ENCODE measurements around the gene DPYSL4.
"Not testable (repeated sequence)": the region's sequence is repeated elsewhere in the genome, so short reads cannot be mapped to it uniquely, and the experiment has no call there.

The DPYSL4 gene

GRCh38 chr10:132207536-132208461 lies 21.1 kb downstream of the DPYSL4 start:
- DNase-seq (ENCODE audit: low read depth): no peak

GRCh38 chr10:132208462-132209050 lies 21.8 kb downstream of the DPYSL4 start:
- no peak for DNase-seq (ENCODE audit: low read depth)

GRCh38 chr10:132209130-132209529 lies 22.4 kb downstream of the DPYSL4 start:
- DNase-seq (ENCODE audit: low read depth): no peak

GRCh38 chr10:132209978-132210530 lies 23.3 kb downstream of the DPYSL4 start:
- DNase-seq (ENCODE audit: low read depth): no peak

GRCh38 chr10:132210766-132211165 lies 24.0 kb downstream of the DPYSL4 start:
- no peak for DNase-seq (ENCODE audit: low read depth)

- no peak for DNase-seq (ENCODE audit: low read depth)
These were observed 24.5 kb downstream of the DPYSL4 start for GRCh38 chr10:132211246-132211645.

- no peak for DNase-seq (ENCODE audit: low read depth)
These were observed 26.1 kb downstream of the DPYSL4 start for GRCh38 chr10:132212816-132213215.

- no peak for DNase-seq (ENCODE audit: low read depth)
These were observed 27.2 kb downstream of the DPYSL4 start for GRCh38 chr10:132213917-132214316.

GRCh38 chr10:132216441-132216840 lies 29.7 kb downstream of the DPYSL4 start:
- DNase-seq (ENCODE audit: low read depth): not testable (repeated sequence)

GRCh38 chr10:132219486-132219885 lies 32.7 kb downstream of the DPYSL4 start:
- DNase-seq (ENCODE audit: low read depth): no peak

GRCh38 chr10:132220061-132220460 lies 33.3 kb downstream of the DPYSL4 start:
- DNase-seq (ENCODE audit: low read depth): no peak

GRCh38 chr10:132220996-132221395 lies 34.2 kb downstream of the DPYSL4 start:
- DNase-seq (ENCODE audit: low read depth): not testable (repeated sequence)

- DNase-seq (ENCODE audit: low read depth): no peak
These were observed 36.0 kb downstream of the DPYSL4 start for GRCh38 chr10:132222726-132223125.

GRCh38 chr10:132223156-132223590 lies 36.4 kb downstream of the DPYSL4 start:
- peak; percentile 46 for DNase-seq (ENCODE audit: low read depth)

- DNase-seq (ENCODE audit: low read depth): no peak
These were observed 37.0 kb downstream of the DPYSL4 start for GRCh38 chr10:132223611-132224342.

- no peak for DNase-seq (ENCODE audit: low read depth)
These were observed 37.8 kb downstream of the DPYSL4 start for GRCh38 chr10:132224343-132225072.

GRCh38 chr10:132225073-132225848 lies 38.5 kb downstream of the DPYSL4 start:
- DNase-seq (ENCODE audit: low read depth): no peak

GRCh38 chr10:132225849-132226205 lies 39.1 kb downstream of the DPYSL4 start:
- no peak for DNase-seq (ENCODE audit: low read depth)

GRCh38 chr10:132226586-132227405 lies 40.0 kb downstream of the DPYSL4 start:
- DNase-seq (ENCODE audit: low read depth): no peak

GRCh38 chr10:132227851-132228390 lies 41.2 kb downstream of the DPYSL4 start:
- no peak for DNase-seq (ENCODE audit: low read depth)

Measured in activated T-cell treated with anti-CD3 and anti-CD28 coated beads for 1 hour (primary cell).